HuH-7 (cell line): ENCODE data around the gene MBD3.
"Not testable (repeated sequence)": the region's sequence is repeated elsewhere in the genome, so short reads cannot be mapped to it uniquely, and the experiment has no call there.

Source experiments
- DNase-seq: peaks from one replicate; pipeline ENCODE4 v3.0.0; 2011; ENCODE audit warnings: low spot score

Gene MBD3

GRCh38 chr19:1592755-1593500 lies at the start of gene MBD3:
Gene MBD3 (minus strand): TSS chr19:1592865. CDS start chr19:1592631, 234 bp downstream.
- DNase-seq, result peak; percentile 90

GRCh38 chr19:1640893-1641448 lies 48.3 kb upstream of the MBD3 start:
- DNase-seq, result not testable (repeated sequence)

DNA sequence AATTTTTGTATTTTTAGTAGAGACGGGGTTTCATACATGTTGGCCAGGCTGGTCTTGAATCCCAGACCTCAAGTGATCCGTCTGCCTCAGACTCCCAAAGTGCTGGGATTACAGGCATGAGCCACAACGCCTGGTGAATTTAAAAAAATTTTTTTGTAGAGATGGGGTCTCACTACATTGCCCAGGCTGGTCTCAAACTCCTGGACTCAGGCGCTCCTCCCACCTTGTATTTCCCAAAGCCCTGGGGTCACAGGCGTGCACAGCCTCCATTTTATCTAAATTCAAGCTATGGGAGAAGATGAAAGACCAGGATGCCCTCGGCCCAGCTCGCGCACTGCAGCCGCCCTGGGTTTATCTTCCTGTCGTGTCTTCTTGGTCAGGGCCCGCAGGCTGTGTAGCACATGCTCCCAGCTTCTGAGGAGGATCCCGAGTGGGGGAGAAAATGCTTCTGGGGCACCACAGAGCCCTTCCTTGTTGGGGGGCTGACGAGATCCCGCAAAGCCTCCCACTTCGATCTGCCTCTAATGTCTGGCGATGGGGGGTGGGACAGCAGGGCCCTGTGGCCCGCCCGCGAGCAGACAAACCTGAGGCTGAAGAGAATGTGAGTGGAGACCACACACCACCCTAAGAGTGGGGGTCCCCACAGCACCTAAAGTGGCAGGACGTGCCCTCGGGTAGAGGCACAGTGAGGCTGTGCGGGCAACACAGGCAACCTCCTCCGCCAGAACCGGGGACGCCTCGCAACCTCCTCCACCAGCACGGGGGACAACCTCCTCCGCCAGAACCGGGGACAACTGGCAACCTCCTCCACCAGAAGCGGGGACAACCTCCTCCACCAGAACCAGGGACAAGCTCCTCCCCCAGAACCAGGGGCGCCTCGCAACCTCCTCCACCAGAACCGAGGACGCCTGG lies 43.9 kb upstream of the MBD3 start:
- no peak for DNase-seq

DNA sequence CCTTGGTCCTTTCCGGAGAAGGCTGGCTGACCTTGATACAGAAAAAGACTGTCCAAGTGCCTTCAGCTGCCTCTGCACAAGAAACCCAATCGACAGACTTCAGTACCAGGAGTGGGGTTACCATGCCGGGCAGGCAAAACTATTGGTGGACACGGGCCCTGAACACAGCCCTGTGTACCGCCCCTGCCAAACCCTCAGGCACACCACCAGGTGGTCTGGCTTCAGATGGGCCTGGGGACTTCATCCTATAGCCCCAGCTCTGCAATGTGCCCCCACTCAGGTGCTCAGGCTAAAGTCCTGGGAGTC lies 42.2 kb upstream of the MBD3 start:
- DNase-seq, result no peak

- DNase-seq, result no peak
Measured at GRCh38 chr19:1634242-1634937, 41.7 kb upstream of the MBD3 start.

- no peak for DNase-seq
Measured at GRCh38 chr19:1633269-1633826, 40.7 kb upstream of the MBD3 start.

- DNase-seq, result no peak
Measured at GRCh38 chr19:1632462-1633268, 40.0 kb upstream of the MBD3 start.

DNA sequence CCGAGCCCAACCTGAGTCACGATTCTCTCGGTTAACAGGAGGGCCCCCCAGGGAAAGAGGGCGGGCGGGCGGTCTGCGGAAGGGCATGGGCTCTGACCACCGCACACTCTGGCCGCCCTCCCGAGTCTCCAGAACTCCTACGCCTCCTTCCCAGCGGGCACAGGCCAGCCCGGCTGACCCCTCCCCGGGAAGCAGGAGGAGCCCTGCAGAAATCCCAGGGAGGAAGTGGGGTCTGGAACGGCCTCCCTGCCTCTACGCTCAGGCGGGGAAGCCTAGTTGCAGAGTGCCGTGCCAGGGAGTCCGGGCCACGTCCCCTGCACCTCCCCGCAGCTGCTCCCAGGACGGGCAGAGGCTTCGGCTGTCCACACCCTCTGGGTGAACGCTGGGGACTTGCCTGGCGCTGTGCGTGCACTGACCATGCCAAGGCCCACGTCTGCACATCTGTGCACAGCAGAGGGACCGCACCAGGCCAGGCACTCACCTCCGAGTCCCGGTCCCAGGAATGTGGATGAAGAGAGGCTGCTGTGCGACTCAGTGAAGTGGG lies 39.0 kb upstream of the MBD3 start:
- DNase-seq, result no peak

DNA sequence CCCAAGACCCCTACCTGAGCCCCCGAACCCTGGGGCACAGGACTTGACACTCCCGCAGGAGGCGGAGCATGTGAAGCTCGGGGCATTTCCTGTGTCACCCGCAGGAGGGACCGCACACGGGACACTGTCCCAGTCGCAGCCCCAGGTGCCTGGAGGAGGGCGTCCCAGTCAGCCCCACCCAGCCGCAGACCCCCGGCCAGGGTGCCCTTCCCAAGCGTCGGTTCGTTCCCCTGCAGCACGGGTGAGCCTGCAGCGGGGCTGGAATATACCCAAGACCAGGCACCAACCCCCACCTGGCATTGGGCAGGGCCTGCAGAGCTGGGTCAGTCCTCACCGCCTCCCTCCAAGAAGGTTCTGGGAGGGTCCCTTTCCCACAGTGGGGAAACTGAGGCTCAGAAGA lies 38.1 kb upstream of the MBD3 start:
- no peak for DNase-seq

- no peak for DNase-seq
Measured at GRCh38 chr19:1630012-1630411, 37.3 kb upstream of the MBD3 start.

- no peak for DNase-seq
Measured at GRCh38 chr19:1629256-1629808, 36.7 kb upstream of the MBD3 start.

- no peak for DNase-seq
Measured at GRCh38 chr19:1627194-1627593, 34.5 kb upstream of the MBD3 start.

DNA sequence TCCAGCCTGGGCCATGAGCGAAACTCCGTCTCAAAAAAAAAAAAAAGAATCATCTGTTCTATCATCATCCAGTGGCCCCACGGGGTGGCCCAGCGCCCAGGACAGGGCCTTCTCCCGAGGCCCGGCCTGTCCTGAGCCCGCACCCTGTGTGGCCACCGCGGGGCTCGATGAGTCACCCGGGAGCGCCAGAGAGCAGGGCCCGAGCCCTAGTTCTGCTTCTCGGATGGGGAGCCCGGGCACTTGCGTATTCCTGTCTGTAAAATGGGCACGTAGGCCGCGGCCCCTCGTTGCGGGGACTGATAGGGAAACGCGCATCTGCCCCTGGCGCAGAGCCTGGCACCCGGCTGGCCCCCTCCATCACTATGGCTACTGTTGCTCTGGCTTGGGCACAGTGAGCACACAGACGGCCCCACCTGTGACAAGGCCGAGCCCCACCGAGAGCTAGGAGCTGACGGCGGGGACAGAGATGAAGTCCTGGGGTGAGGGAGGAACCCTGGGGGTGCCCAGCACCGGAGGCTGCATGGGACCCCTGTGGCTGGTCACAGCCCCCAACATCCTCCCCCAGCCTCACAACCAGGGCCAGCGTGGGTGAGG lies 33.8 kb upstream of the MBD3 start:
- DNase-seq, result no peak

DNA sequence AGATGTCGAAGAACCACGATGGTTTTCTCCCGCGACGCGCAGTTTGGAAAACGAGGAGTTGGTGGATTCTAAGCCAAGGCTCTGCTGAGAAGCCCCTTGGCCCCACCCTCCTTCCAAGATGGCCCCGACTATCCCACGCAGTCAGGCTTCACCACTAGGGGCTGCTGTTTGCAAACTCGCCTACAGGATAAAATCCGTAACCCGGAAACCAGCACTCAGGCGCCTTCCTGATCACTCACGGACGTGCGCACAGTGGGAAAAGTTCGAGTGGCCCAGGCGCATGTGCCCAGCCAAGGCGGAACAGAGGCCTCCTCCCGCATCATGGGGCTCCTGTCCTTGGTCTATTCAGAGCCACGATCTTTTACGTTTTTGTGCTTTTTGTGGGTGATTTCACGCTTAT lies 31.8 kb upstream of the MBD3 start:
- DNase-seq, result peak; percentile 78

DNA sequence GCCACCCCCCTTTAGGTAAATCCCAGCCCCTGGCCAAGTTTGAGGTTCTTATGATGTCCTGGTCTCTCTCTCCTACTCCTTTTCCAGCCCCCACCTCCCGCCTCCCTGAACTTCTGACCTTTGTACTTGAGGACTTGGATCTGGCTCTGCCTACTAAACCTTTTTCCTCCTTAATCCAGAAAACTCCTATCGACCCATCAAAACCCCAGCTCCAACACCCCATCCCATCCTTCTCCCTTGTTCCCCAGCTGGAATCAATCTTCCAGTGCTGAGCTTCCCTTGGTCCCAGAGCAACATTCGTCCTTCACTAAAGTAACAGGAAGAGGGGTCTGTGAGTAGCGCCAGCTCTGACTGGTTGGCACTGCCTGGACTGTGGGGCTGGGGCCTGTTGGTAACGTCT lies 29.9 kb upstream of the MBD3 start:
- no peak for DNase-seq

DNA sequence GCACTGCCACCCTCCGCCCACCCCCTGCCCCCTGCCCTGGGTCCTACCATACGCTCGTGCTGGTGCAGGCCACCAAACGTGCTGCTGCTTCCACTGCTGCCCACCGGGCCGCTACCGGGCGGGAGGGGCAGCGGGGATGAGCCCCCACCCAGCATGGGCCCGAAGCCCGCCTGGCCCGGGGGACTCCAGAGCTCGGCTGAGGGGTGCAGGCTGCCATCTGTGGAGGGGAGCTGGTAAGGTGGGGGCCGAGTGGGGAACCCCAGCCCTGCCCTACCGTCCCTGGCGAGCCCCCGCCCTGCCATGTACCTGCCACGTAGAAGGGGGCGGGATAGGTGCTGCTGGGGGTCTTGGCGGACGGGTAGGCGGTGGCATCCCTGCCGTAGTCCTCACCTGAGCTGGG lies 29.3 kb upstream of the MBD3 start:
- no peak for DNase-seq

DNA sequence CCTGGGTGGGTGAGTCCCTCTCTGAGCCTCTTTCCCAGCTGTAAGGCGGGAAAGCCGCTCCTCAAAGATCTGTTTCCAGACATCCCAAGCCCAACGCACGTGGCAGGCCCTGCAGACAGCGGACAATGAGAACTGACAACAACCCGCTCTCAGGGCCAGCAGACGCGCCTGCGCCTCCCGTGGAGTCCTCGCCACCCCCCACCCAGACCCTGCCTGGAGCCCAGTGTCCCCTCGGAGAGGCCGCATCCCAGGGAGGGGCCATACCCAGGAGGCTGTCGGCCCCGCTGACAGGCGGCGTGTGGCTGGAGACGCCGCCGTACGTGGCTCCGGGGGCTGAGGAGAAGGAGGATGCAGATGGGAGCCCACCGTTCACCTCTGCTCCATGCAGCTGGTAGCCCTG lies 28.9 kb upstream of the MBD3 start:
- DNase-seq, result no peak

GRCh38 chr19:1621021-1621420 lies 28.4 kb upstream of the MBD3 start:
- no peak for DNase-seq

DNA sequence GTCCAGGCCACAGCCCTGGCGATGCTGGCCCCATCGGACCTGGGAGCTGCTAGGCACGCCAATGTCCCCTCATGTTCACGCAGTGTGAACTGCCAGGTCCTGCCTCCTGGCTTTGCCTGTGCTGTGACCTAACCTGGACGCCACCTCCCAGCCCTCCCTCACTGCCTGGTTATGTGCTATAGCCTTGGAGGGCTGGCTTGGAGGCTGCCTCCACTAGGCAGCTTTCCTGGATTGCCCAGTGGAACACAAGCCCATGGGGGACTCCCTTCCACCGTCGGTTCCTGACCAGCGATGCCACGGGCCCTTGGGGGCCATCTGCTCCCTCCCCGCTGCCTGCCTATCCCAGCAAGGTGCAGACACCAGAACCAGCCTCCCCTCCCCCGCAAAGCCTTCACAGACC lies 27.8 kb upstream of the MBD3 start:
- DNase-seq, result no peak

GRCh38 chr19:1619703-1620102 lies 27.0 kb upstream of the MBD3 start:
- DNase-seq, result no peak

DNA sequence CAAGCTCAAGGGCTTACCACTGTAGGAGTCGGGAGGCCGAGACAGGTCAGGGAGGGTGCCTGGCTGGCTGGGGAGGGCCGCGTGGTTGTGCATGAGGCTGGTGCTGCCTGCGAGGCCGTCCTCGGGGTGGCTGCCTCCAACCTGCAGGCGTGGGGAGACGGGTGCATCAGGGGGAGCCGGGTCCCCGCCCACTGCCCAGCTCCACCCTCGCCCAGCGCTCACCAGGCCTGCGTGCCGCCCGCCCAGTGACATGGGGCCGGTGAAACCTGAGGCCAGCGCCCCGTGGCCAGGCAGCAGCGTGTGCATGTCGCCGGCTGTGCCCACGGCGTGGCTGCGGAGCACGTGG lies 26.4 kb upstream of the MBD3 start:
- DNase-seq, result no peak
